ENCODE measurements around the gene PRKAG2.

PRKAG2 gene

GRCh38 chr7:151786241-151786640 is 90.7 kb downstream of the PRKAG2 start:
- Histone ChIP-seq H3K4me2 (ENCODE audit: low read depth, low read length, poor library complexity, severe bottlenecking) (no peak overlapping the region), H3K79me2 (ENCODE audit: insufficient read depth, low read length) (no peaks in the 10 kb centered on the region), H3K9me3 (ENCODE audit: insufficient read depth, low read depth, low read length) (no peaks in the 10 kb centered on the region), H4K20me1 (ENCODE audit: insufficient read depth, low read length, poor library complexity, severe bottlenecking) (no peaks in the 10 kb centered on the region), H3K4me1 (ENCODE audit: insufficient read depth, low read length, poor library complexity, severe bottlenecking) (no peaks in the 10 kb centered on the region), H3K9me2 (replicated peaks; ENCODE audit: low read depth, low read length) (no peaks in the 10 kb centered on the region), H3K27me3 (ENCODE audit: insufficient read depth, low read length, poor library complexity, severe bottlenecking) (no peaks in the 10 kb centered on the region), H2AFZ (ENCODE audit: low read length) (no peak overlapping the region), H3K9ac (ENCODE audit: low read depth, low read length, poor library complexity, severe bottlenecking) (no peak overlapping the region), H3K4me3 (ENCODE audit: low read length, poor library complexity, severe bottlenecking) (no peak overlapping the region), H3K36me3 (ENCODE audit: insufficient read depth, low read length) (no peaks in the 10 kb centered on the region), H3F3A (ENCODE audit: low read depth) (no peaks in the 10 kb centered on the region)
- no peak for TF ChIP-seq CTCF (conservative IDR thresholded peaks at IDR 0.05; ENCODE audit: low read length)
- TF ChIP-seq EZH2phosphoT487 (IDR thresholded peaks at IDR 0.05; ENCODE audit: borderline replicate concordance), result no peak

DNA sequence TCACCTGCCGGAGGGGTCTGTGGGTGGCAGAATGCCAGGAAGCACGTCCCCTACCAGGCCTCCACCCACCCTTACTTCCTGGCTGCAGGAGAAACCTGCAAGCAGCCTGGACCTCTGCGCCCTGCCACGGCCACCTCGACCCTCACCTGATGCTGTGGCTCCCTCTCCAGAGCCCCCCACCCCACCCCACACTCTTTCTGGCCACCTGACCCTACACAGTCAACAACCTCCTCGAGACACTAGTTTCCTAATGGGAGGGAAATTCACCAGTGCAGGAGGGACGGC is 91.3 kb downstream of the PRKAG2 start:
- H3K4me1 ChIP-seq (ENCODE audit: insufficient read depth, low read length, poor library complexity, severe bottlenecking), result no peaks in the 10 kb centered on the region

GRCh38 chr7:151784853-151785680 is 91.8 kb downstream of the PRKAG2 start:
- H4K20me1 ChIP-seq (ENCODE audit: insufficient read depth, low read length, poor library complexity, severe bottlenecking), result no peaks in the 10 kb centered on the region
- no peaks in the 10 kb centered on the region for H3K4me1 ChIP-seq (ENCODE audit: insufficient read depth, low read length, poor library complexity, severe bottlenecking)
- H3K9me2 ChIP-seq (replicated peaks; ENCODE audit: low read depth, low read length), result no peaks in the 10 kb centered on the region
- no peaks in the 10 kb centered on the region for H3K27me3 ChIP-seq (ENCODE audit: insufficient read depth, low read length, poor library complexity, severe bottlenecking)
- H3K4me3 ChIP-seq (ENCODE audit: low read length, poor library complexity, severe bottlenecking), result no peak overlapping the region
- no peaks in the 10 kb centered on the region; the same call in 1 of the 2 replicates for H3K36me3 ChIP-seq (ENCODE audit: insufficient read depth, low read length)
- no peaks in the 10 kb centered on the region for H3K9me3 ChIP-seq (ENCODE audit: insufficient read depth, low read depth, low read length)
- H3K4me2 ChIP-seq (ENCODE audit: low read depth, low read length, poor library complexity, severe bottlenecking), result no peak overlapping the region
- H3K9ac ChIP-seq (ENCODE audit: low read depth, low read length, poor library complexity, severe bottlenecking), result no peak overlapping the region
- H3K79me2 ChIP-seq (ENCODE audit: insufficient read depth, low read length), result no peaks in the 10 kb centered on the region
- H3F3A ChIP-seq (ENCODE audit: low read depth), result no peaks in the 10 kb centered on the region
- TF ChIP-seq CTCF (conservative IDR thresholded peaks at IDR 0.05; ENCODE audit: low read length) (no peak), EZH2phosphoT487 (IDR thresholded peaks at IDR 0.05; ENCODE audit: borderline replicate concordance) (no peak)
- H2AFZ ChIP-seq (ENCODE audit: low read length), result no peak overlapping the region

More for the DNA sequence above, 91.3 kb downstream of the PRKAG2 start:
- Histone ChIP-seq H3K9me3 (ENCODE audit: insufficient read depth, low read depth, low read length) (no peaks in the 10 kb centered on the region), H3K9me2 (replicated peaks; ENCODE audit: low read depth, low read length) (no peaks in the 10 kb centered on the region), H3K4me2 (ENCODE audit: low read depth, low read length, poor library complexity, severe bottlenecking) (no peak overlapping the region), H4K20me1 (ENCODE audit: insufficient read depth, low read length, poor library complexity, severe bottlenecking) (no peaks in the 10 kb centered on the region), H3K36me3 (ENCODE audit: insufficient read depth, low read length) (no peaks in the 10 kb centered on the region; the same call in 1 of the 2 replicates), H3K9ac (ENCODE audit: low read depth, low read length, poor library complexity, severe bottlenecking) (no peak overlapping the region), H2AFZ (ENCODE audit: low read length) (no peak overlapping the region), H3K27me3 (ENCODE audit: insufficient read depth, low read length, poor library complexity, severe bottlenecking) (no peaks in the 10 kb centered on the region), H3K4me3 (ENCODE audit: low read length, poor library complexity, severe bottlenecking) (no peak overlapping the region), H3K79me2 (ENCODE audit: insufficient read depth, low read length) (no peaks in the 10 kb centered on the region), H3F3A (ENCODE audit: low read depth) (no peaks in the 10 kb centered on the region)
- no peak for TF ChIP-seq CTCF (conservative IDR thresholded peaks at IDR 0.05; ENCODE audit: low read length)
- no peak for TF ChIP-seq EZH2phosphoT487 (IDR thresholded peaks at IDR 0.05; ENCODE audit: borderline replicate concordance)
